ENCODE measurements around the gene DLG2.

GRCh38 chr11:84543367-84544159, 1083.6 kb downstream of the DLG2 start:
- no peak for TF ChIP-seq EZH2phosphoT487 (IDR thresholded peaks at IDR 0.05; ENCODE audit: borderline replicate concordance, low read depth, low read length)
- TF ChIP-seq CTCF (conservative IDR thresholded peaks at IDR 0.05; ENCODE audit: low read length): peak; percentile 67
